OCI-LY3 (cell line): Measurements from ENCODE around the gene GPER1.

Experiments
- H2AFZ ChIP-seq: fragments of 200-600, 300-600 bp; shearing (Covaris generic); 2 replicates; pipeline ENCODE4 v1.6.0; 2014; ENCODE audit warnings: antibody characterized with exemption, low read depth, low read length
- H3K27ac ChIP-seq: fragments of 200-600, 300-600 bp; sonication (generic); 2 replicates; pipeline ENCODE4 v1.5.1; 2014; ENCODE audit warnings: mild to moderate bottlenecking, low read length, moderate library complexity, mixed read lengths
- H3K27me3 ChIP-seq: fragments of 200-600, 300-600 bp; sonication (generic); 2 replicates; pipeline ENCODE4 v1.6.1; 2014; ENCODE audit warnings: low read depth, low read length, mixed read lengths
- H3K36me3 ChIP-seq: fragments of 200-600, 300-600 bp; sonication (generic); replicated peaks from 2 replicates; pipeline ENCODE3; 2014; ENCODE audit warnings: low read depth, low read length, mixed read lengths
- H3K4me1 ChIP-seq: fragments of 300-600, 200-600 bp; sonication (generic); 2 replicates; pipeline ENCODE4 v1.6.1; 2014; ENCODE audit warnings: low read length, mixed read lengths
- H3K4me2 ChIP-seq: fragments of 200-600, 300-600 bp; sonication (generic); 2 replicates; pipeline ENCODE4 v1.6.1; 2014; ENCODE audit warnings: low read length, mixed read lengths
- H3K4me3 ChIP-seq: fragments of 300-600, 200-600 bp; sonication (generic); 2 replicates; pipeline ENCODE4 v1.5.1; 2014; ENCODE audit warnings: antibody characterized with exemption, mild to moderate bottlenecking, low read length, moderate library complexity
- H3K79me2 ChIP-seq: fragments of 300-600, 200-600 bp; shearing (Covaris generic); 2 replicates; pipeline ENCODE4 v1.6.1; 2014; ENCODE audit warnings: mild to moderate bottlenecking, low read length, mixed read lengths
- H3K9ac ChIP-seq: fragments of 300-600, 200-600 bp; shearing (Covaris generic); 2 replicates; pipeline ENCODE4 v1.6.0; 2014; ENCODE audit warnings: mild to moderate bottlenecking, low read length, moderate library complexity
- H3K9me3 ChIP-seq: fragments of 200-600, 300-600 bp; shearing (Covaris generic); 2 replicates; pipeline ENCODE4 v1.6.1; 2014; ENCODE audit warnings: low read length, mixed read lengths; ENCODE audit not compliant: insufficient read depth
- H4K20me1 ChIP-seq: fragments of 200-600, 300-600 bp; sonication (generic); 2 replicates; pipeline ENCODE4 v1.6.1; 2016; ENCODE audit warnings: low read length, mixed read lengths; ENCODE audit not compliant: insufficient read depth
- EZH2phosphoT487 ChIP-seq: fragments of 200-600 bp; shearing (Covaris generic); IDR thresholded peaks from 2 replicates; pipeline ENCODE4 v1.6.1; 2018; ENCODE audit warnings: antibody characterized with exemption, mixed run types, low read depth
- TF ChIP-seq, protein P1 (sequence below): fragments of 200-600, 300-600 bp; sonication (generic); IDR thresholded peaks from 2 replicates; pipeline ENCODE4 v1.5.1; 2014; ENCODE audit warnings: antibody characterized with exemption, low read length, low read depth

Gene GPER1

DNA sequence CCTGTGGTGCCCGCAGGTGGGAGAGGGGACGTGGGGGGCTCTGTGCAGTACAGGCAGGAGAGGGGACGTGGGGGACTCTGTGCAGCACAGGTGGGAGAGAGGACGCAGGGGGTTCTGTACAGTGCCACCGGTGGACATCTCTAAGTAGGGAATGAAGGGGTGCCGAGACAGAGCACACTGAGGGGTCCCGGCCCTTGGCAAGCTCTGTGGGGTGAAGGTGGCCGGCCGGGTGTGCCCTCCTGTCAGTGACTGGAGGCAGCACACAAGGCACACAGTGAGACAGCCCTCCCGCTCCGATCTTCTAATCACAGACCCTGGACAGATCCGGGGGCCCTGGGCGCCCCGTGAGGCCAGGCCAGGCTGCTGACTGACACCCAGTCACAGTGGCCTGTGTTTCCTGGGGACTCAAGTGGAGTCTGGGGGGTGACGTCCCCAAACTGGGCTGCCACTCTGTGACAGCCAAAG, 32.4 kb upstream of the GPER1 start:
- H3K27me3 ChIP-seq, result no peaks in the 10 kb centered on the region
- no peak overlapping the region for H3K4me2 ChIP-seq
- H3K27ac ChIP-seq, result no peak overlapping the region
- no peak for TF ChIP-seq EZH2phosphoT487
- TF ChIP-seq, protein P1, sequence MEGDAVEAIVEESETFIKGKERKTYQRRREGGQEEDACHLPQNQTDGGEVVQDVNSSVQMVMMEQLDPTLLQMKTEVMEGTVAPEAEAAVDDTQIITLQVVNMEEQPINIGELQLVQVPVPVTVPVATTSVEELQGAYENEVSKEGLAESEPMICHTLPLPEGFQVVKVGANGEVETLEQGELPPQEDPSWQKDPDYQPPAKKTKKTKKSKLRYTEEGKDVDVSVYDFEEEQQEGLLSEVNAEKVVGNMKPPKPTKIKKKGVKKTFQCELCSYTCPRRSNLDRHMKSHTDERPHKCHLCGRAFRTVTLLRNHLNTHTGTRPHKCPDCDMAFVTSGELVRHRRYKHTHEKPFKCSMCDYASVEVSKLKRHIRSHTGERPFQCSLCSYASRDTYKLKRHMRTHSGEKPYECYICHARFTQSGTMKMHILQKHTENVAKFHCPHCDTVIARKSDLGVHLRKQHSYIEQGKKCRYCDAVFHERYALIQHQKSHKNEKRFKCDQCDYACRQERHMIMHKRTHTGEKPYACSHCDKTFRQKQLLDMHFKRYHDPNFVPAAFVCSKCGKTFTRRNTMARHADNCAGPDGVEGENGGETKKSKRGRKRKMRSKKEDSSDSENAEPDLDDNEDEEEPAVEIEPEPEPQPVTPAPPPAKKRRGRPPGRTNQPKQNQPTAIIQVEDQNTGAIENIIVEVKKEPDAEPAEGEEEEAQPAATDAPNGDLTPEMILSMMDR, result no peak
- H3K79me2 ChIP-seq, result no peaks in the 10 kb centered on the region
- H4K20me1 ChIP-seq, result no peaks in the 10 kb centered on the region
- H3K9ac ChIP-seq, result no peak overlapping the region
- no peaks in the 10 kb centered on the region for H3K9me3 ChIP-seq
- no peaks in the 10 kb centered on the region for H3K4me1 ChIP-seq
- no peak overlapping the region for H3K4me3 ChIP-seq
- no peak overlapping the region for H2AFZ ChIP-seq
- H3K36me3 ChIP-seq, result no peaks in the 10 kb centered on the region

GRCh38 chr7:1055956-1056784, 31.7 kb upstream of the GPER1 start:
- no peaks in the 10 kb centered on the region for H3K9me3 ChIP-seq
- H3K79me2 ChIP-seq, result no peaks in the 10 kb centered on the region
- no peak overlapping the region for H3K9ac ChIP-seq
- no peak overlapping the region for H2AFZ ChIP-seq
- no peak overlapping the region for H3K4me2 ChIP-seq
- H3K36me3 ChIP-seq, result no peaks in the 10 kb centered on the region
- no peaks in the 10 kb centered on the region for H4K20me1 ChIP-seq
- H3K27me3 ChIP-seq, result no peaks in the 10 kb centered on the region
- H3K4me3 ChIP-seq, result no peak overlapping the region
- TF ChIP-seq, protein P1, result no peak
- TF ChIP-seq EZH2phosphoT487, result no peak
- H3K27ac ChIP-seq, result no peak overlapping the region
- H3K4me1 ChIP-seq, result peaks cover 6% of the 10 kb centered on the region

DNA sequence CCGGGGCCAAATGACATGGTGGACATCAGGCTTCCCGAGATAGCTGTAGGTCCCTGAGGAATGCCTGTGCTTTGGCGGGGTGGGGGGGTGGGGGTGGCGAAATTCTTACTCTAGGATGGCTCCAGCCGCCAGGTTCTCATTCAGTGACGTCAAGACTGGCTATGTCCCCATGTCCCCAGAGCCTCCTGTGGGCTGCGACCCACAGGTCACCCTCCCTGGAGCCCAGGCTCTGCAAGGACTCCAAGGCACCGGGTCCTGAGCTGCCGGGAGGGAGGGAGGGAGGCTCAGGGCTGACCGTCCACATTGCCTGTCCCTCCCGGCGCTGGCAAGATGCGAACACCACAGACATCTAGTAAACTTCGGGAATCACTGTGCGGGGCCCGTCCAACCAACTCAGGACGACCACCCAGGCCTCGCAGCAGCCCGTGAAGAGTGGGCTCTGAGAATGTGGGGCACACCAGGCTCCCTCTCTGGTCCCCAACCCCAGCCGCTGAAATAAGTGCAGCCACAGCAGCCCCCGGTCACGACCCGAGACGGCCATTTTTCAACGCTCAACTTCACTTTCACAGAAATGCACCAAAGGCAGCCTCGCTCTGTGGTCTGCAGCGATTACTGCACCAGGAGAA, 31.0 kb upstream of the GPER1 start:
- Histone ChIP-seq H3K36me3 (no peaks in the 10 kb centered on the region), H4K20me1 (no peaks in the 10 kb centered on the region), H3K9ac (no peak overlapping the region), H3K27ac (no peak overlapping the region), H3K4me1 (peaks cover 13% of the 10 kb centered on the region), H3K4me2 (no peak overlapping the region), H3K4me3 (no peak overlapping the region), H2AFZ (no peak overlapping the region), H3K9me3 (no peaks in the 10 kb centered on the region), H3K79me2 (no peaks in the 10 kb centered on the region), H3K27me3 (no peaks in the 10 kb centered on the region)
- TF ChIP-seq, protein P1, result no peak
- TF ChIP-seq EZH2phosphoT487, result no peak
